ENCODE data around the gene GSKIP.
A peak's percentile ranks its signal among the peaks of the same experiment; 100 is the strongest.

GSKIP gene

GRCh38 chr14:96418075-96418474, 54.7 kb downstream of the GSKIP start:
- no peak for DNase-seq (ENCODE audit: low spot score)

- no peak for DNase-seq (ENCODE audit: low spot score)
Measured at GRCh38 chr14:96421236-96421635, 57.9 kb downstream of the GSKIP start.

GRCh38 chr14:96422992-96423391, 59.7 kb downstream of the GSKIP start:
- no peak for DNase-seq (ENCODE audit: low spot score)

- DNase-seq (ENCODE audit: low spot score), result no peak
Measured at GRCh38 chr14:96423446-96424108, 60.3 kb downstream of the GSKIP start.

GRCh38 chr14:96424109-96424989, 61.0 kb downstream of the GSKIP start:
- DNase-seq (ENCODE audit: low spot score), result peak; percentile 73

- no peak for DNase-seq (ENCODE audit: low spot score)
Measured at GRCh38 chr14:96434040-96434439, 70.7 kb downstream of the GSKIP start.

Measured in AG08396 (cell line).